HCT116 (cell line): ENCODE data around the gene NOL4L. TPM values are rescaled to one million over a fixed set of nuclear protein-coding genes. Genes with fewer than 3 reads are reported as not detected.
A peak's percentile ranks its signal among the peaks of the same experiment; 100 is the strongest.

ENCODE experiments used
- ATAC-seq: fragments of 200-7000 bp; cut with Tn5 transposase; 2 replicates; pipeline ENCODE4 v1.9.1; 2020; ENCODE audit warnings: mild to moderate bottlenecking, moderate library complexity
- BruUV-seq: library from RNA; stranded (reverse); fragments of 400-500 nt; replicated peaks from 2 replicates; lab custom pipeline; 2021; lab: Mats Ljungman, UMichigan
- CTCF ChIA-PET: fragments of 300-600 bp; sonication (Branson Sonifier 250); formaldehyde crosslinking; loops from one replicate; lab custom pipeline; 2021; ENCODE audit warnings: antibody characterized with exemption; lab: Charles Lee
- POLR2A ChIA-PET: fragments of 300-600, 350-600 bp; sonication (Branson Sonifier 250); formaldehyde crosslinking; loops from one replicate; lab custom pipeline; 2021; ENCODE audit warnings: antibody characterized with exemption; lab: Charles Lee
- RAD21 ChIA-PET, 2 experiments: fragments of 300-600 bp; sonication (Branson Sonifier 250); formaldehyde crosslinking; loops; one replicate each; lab custom pipeline; 2023; ENCODE audit warnings: low total read pairs in 2 of 2; ENCODE audit not compliant: uncharacterized antibody in 2 of 2, unreplicated experiment in 2 of 2, low non-redundant PET in 1 of 2; lab: Charles Lee
- DNase-seq: peaks from one replicate; pipeline ENCODE4 v3.0.0-alpha.2; 2010; ENCODE audit warnings: low read depth, low spot score
- H2AFZ ChIP-seq: fragments of 200-600 bp; shearing (Covaris generic), sonication (generic); 2 replicates; pipeline ENCODE4 v1.6.1; 2017; ENCODE audit warnings: low read depth, mixed run types, mixed read lengths, antibody characterized with exemption, low read length; ENCODE audit not compliant: poor library complexity, severe bottlenecking
- H3K27ac ChIP-seq: 2 replicates; pipeline ENCODE4 v1.5.1; 2012; ENCODE audit warnings: low read depth, low read length
- H3K27me3 ChIP-seq: fragments of 200-600 bp; sonication (generic); 2 replicates; pipeline ENCODE4 v1.6.1; 2016; ENCODE audit warnings: mixed run types, low read length, mixed read lengths; ENCODE audit not compliant: insufficient read depth
- H3K36me3 ChIP-seq, 2 experiments: fragments of 200-500 bp in 1 of 2; fragments of 200-600 bp in 1 of 2; sonication (Bioruptor generic) in 1 of 2; sonication (generic) in 1 of 2; 2 replicates each; pipeline versions ENCODE4 v1.5.1 to v1.6.1; 2014 to 2016; ENCODE audit warnings: low read length in 2 of 2, inconsistent platforms in 1 of 2, mixed read lengths in 1 of 2, mixed run types in 1 of 2; ENCODE audit not compliant: insufficient read depth in 2 of 2, control insufficient read depth in 1 of 2
- H3K4me1 ChIP-seq, 2 experiments: fragments of 200-600 bp in 1 of 2; sonication (generic) in 1 of 2; 2 replicates each; pipeline versions ENCODE4 v1.5.1 to v1.6.1; 2012 to 2017; ENCODE audit warnings: low read length in 2 of 2, inconsistent platforms in 1 of 2, mild to moderate bottlenecking in 1 of 2, mixed read lengths in 1 of 2, mixed run types in 1 of 2, moderate library complexity in 1 of 2; ENCODE audit not compliant: insufficient read depth in 2 of 2, control insufficient read depth in 1 of 2
- H3K4me2 ChIP-seq: fragments of 200-600 bp; sonication (generic); 2 replicates; pipeline ENCODE4 v1.6.1; 2017; ENCODE audit warnings: mixed run types, low read length, mixed read lengths
- H3K4me3 ChIP-seq, 2 experiments: fragments of 200-600 bp in 1 of 2; sonication (generic) in 1 of 2; replicated peaks in 1 of 2; 2 replicates each; pipeline ENCODE4 v1.5.1; 2011 to 2016; ENCODE audit warnings: low read length in 2 of 2, control low read depth in 1 of 2, low read depth in 1 of 2, mild to moderate bottlenecking in 1 of 2, mixed read lengths in 1 of 2, mixed run types in 1 of 2
- H3K79me2 ChIP-seq: fragments of 200-600 bp; sonication (generic); 2 replicates; pipeline ENCODE4 v1.6.1; 2017; ENCODE audit warnings: mild to moderate bottlenecking, mixed run types, low read length, moderate library complexity, mixed read lengths; ENCODE audit not compliant: insufficient read depth
- H3K9ac ChIP-seq: fragments of 200-600 bp; sonication (generic); 2 replicates; pipeline ENCODE4 v1.6.1; 2016; ENCODE audit warnings: low read length, mixed read lengths
- H3K9me2 ChIP-seq: fragments of 200-600 bp; sonication (generic), shearing (Covaris generic); 2 replicates; pipeline ENCODE4 v1.6.1; 2017; ENCODE audit warnings: mixed run types, mild to moderate bottlenecking, moderate library complexity; ENCODE audit not compliant: insufficient read depth
- H3K9me3 ChIP-seq, 2 experiments: fragments of 200-500 bp in 1 of 2; fragments of 200-600 bp in 1 of 2; sonication (Bioruptor generic) in 1 of 2; sonication (generic) in 1 of 2; 2 replicates each; pipeline ENCODE4 v1.6.1; 2014 to 2017; ENCODE audit warnings: low read length in 2 of 2, mixed read lengths in 2 of 2, inconsistent platforms in 1 of 2, low read depth in 1 of 2, mild to moderate bottlenecking in 1 of 2, mixed run types in 1 of 2, moderate library complexity in 1 of 2; ENCODE audit not compliant: control insufficient read depth in 1 of 2, insufficient read depth in 1 of 2
- H4K20me1 ChIP-seq: fragments of 200-600 bp; sonication (generic), shearing (Covaris generic); 2 replicates; pipeline ENCODE4 v1.6.1; 2017; ENCODE audit warnings: mixed run types, mild to moderate bottlenecking, moderate library complexity; ENCODE audit not compliant: insufficient read depth
- ATF3 ChIP-seq: IDR thresholded peaks from 2 replicates; pipeline ENCODE4 v1.6.1; 2012
- CBX3 ChIP-seq: IDR thresholded peaks from 2 replicates; pipeline ENCODE4 v1.6.1; 2012; ENCODE audit warnings: low read depth
- CEBPB ChIP-seq: IDR thresholded peaks from 2 replicates; pipeline ENCODE4 v1.6.1; 2012; ENCODE audit warnings: low read depth
- CTCF ChIP-seq, 3 experiments: fragments of 200-600 bp in 1 of 3; sonication (generic) in 1 of 3; IDR thresholded peaks in 2 of 3; conservative IDR thresholded peaks in 1 of 3; 2 replicates each; pipeline ENCODE4 v1.5.1; 2012 to 2017; ENCODE audit warnings: low read depth in 2 of 3, low read length in 2 of 3, antibody characterized with exemption in 1 of 3, borderline replicate concordance in 1 of 3, control low read depth in 1 of 3, mild to moderate bottlenecking in 1 of 3, mixed read lengths in 1 of 3, mixed run types in 1 of 3, moderate library complexity in 1 of 3; ENCODE audit not compliant: insufficient read depth in 1 of 3
- EGR1 ChIP-seq: IDR thresholded peaks from 2 replicates; pipeline ENCODE4 v1.6.1; 2012; ENCODE audit warnings: low read depth
- ELF1 ChIP-seq: IDR thresholded peaks from 2 replicates; pipeline ENCODE4 v1.6.1; 2012; ENCODE audit warnings: low read depth, borderline replicate concordance
- EZH2phosphoT487 ChIP-seq: fragments of 200-600 bp; IDR thresholded peaks from 2 replicates; pipeline ENCODE4 v1.6.1; 2018; ENCODE audit warnings: antibody characterized with exemption, borderline replicate concordance
- FOSL1 ChIP-seq: IDR thresholded peaks from 2 replicates; pipeline ENCODE4 v1.6.1; 2012; ENCODE audit warnings: low read depth
- MAX ChIP-seq: IDR thresholded peaks from 2 replicates; pipeline ENCODE4 v1.6.1; 2012
- POLR2A ChIP-seq: IDR thresholded peaks from 2 replicates; pipeline ENCODE4 v1.7.0; 2011; ENCODE audit warnings: borderline replicate concordance; ENCODE audit not compliant: insufficient read depth, insufficient read length; ENCODE audit errors: extremely low read depth
- POLR2AphosphoS5 ChIP-seq: IDR thresholded peaks from 2 replicates; pipeline ENCODE4 v1.6.1; 2011; ENCODE audit warnings: mild to moderate bottlenecking, low read depth, low read length, moderate library complexity
- RAD21 ChIP-seq: IDR thresholded peaks from 2 replicates; pipeline ENCODE4 v1.6.1; 2012; ENCODE audit warnings: low read depth, mild to moderate bottlenecking
- REST ChIP-seq: IDR thresholded peaks from 2 replicates; pipeline ENCODE4 v1.6.1; 2012; ENCODE audit warnings: low read depth
- SIN3A ChIP-seq: IDR thresholded peaks from 2 replicates; pipeline ENCODE4 v1.6.1; 2012; ENCODE audit warnings: low read depth
- SP1 ChIP-seq: IDR thresholded peaks from 2 replicates; pipeline ENCODE4 v1.6.1; 2012; ENCODE audit warnings: low read depth
- SRF ChIP-seq: IDR thresholded peaks from 2 replicates; pipeline ENCODE4 v1.6.1; 2012; ENCODE audit warnings: low read depth
- TCF7L2 ChIP-seq: IDR thresholded peaks from 2 replicates; pipeline ENCODE4 v1.7.0; 2011; ENCODE audit warnings: borderline replicate concordance, inconsistent platforms; ENCODE audit not compliant: insufficient read depth, insufficient read length; ENCODE audit errors: extremely low read depth
- YY1 ChIP-seq: IDR thresholded peaks from 2 replicates; pipeline ENCODE4 v1.6.1; 2011; ENCODE audit warnings: low read length, low read depth, moderate library complexity, mild to moderate bottlenecking; ENCODE audit not compliant: insufficient replicate concordance; ENCODE audit errors: extremely low read depth
- ZFX ChIP-seq: fragments of 450-650 bp; IDR thresholded peaks from 2 replicates; pipeline ENCODE4 v1.6.1; 2017
- ZNF274 ChIP-seq: fragments of 200-500 bp; sonication (Bioruptor generic); IDR thresholded peaks from 2 replicates; pipeline ENCODE4 v1.6.1; 2014; ENCODE audit warnings: mild to moderate bottlenecking, low read depth, low read length, inconsistent platforms
- intact Hi-C: fragments of 100-400 bp; cut with micrococcal nuclease; formaldehyde crosslinking; loops from 2 replicates; pipeline ENCODE4 v1.10.0; 2022
- total RNA-seq: library from RNA; stranded (reverse); gene quantifications from one replicate; pipeline ENCODE4 v1.2.1, GENCODE V29; 2021; ENCODE audit not compliant: unreplicated experiment

Gene NOL4L
- total RNA-seq, 1 experiment from 2014 or later = 5.9 TPM

- no peak overlapping the region for H2AFZ ChIP-seq
- CTCF ChIA-PET = interaction anchor here (0.6 to 1.2 kb wide), 3 partner anchors 103 to 151 kb away, joined by 3 read pairs; no protein-coding TSS in a partner anchor
- no peak for DNase-seq
These were observed 41.9 kb upstream of the NOL4L start for GRCh38 chr20:32626859-32627636.

More at GRCh38 chr20:32626859-32627636, 41.9 kb upstream of the NOL4L start:
- Histone ChIP-seq H3K4me2 (peak overlapping the region; percentile 69), H3K4me1 (peaks cover 25 to 34% of the 10 kb centered on the region in 2 experiments), H3K4me3 (peak overlapping the region in 1 of 2 experiments; percentile 26; a peak in 1 of 4 replicates), H3K27ac (peak overlapping the region; percentile 70), H3K36me3 (no peaks in the 10 kb centered on the region), H3K9ac (peak overlapping the region; percentile 49), H4K20me1 (no peaks in the 10 kb centered on the region), H3K79me2 (no peaks in the 10 kb centered on the region), H3K27me3 (no peaks in the 10 kb centered on the region), H3K9me2 (no peaks in the 10 kb centered on the region), H3K9me3 (no peaks in the 10 kb centered on the region)
- RAD21 ChIA-PET = no interaction called here
- intact Hi-C loops = no loop called here
- TF ChIP-seq TCF7L2 = no peak
- no peak for TF ChIP-seq MAX
- TF ChIP-seq CTCF (IDR thresholded peaks at IDR 0.05 in 2 of 3, conservative IDR thresholded peaks at IDR 0.05 in 1 of 3; ENCODE audit: borderline replicate concordance in 1 of 3, insufficient read depth in 1 of 3, low read depth in 2 of 3, low read length in 2 of 3) = no peak
- no peak for TF ChIP-seq EZH2phosphoT487
- no peak for TF ChIP-seq SRF
- no peak for TF ChIP-seq POLR2AphosphoS5
- no peak for TF ChIP-seq ATF3
- TF ChIP-seq CBX3 = no peak
- TF ChIP-seq SP1 = no peak
- TF ChIP-seq ZNF274 = no peak
- TF ChIP-seq EGR1 = no peak
- no peak for TF ChIP-seq REST
- TF ChIP-seq ELF1 = no peak
- no peak for TF ChIP-seq YY1
- no peak for TF ChIP-seq RAD21
- no peak for TF ChIP-seq ZFX
- no peak for TF ChIP-seq SIN3A
- TF ChIP-seq POLR2A = no peak
- no peak for TF ChIP-seq FOSL1
- no peak for TF ChIP-seq CEBPB
- POLR2A ChIA-PET = interaction anchor here (0.9 kb wide), 1 partner anchor 10 kb away, joined by 3 read pairs; no protein-coding TSS in a partner anchor
- no TSS peak for BruUV-seq
- peak; percentile 15 for ATAC-seq
